ENCODE measurements around the gene GNG7.

GNG7 gene

GRCh38 chr19:2554856-2555255 is 147.6 kb downstream of the GNG7 start:
- H3K9me3 Mint-ChIP-seq: no peaks in the 10 kb centered on the region
- DNase-seq (ENCODE audit: low spot score in 2 of 2): no peak
- ATAC-seq (replicated peaks; ENCODE audit: extremely low read depth, poor library complexity, severe bottlenecking): no peak
- no peak overlapping the region for H3K27ac Mint-ChIP-seq (ENCODE audit: low read depth)
- peaks cover 18% of the 10 kb centered on the region for H3K4me1 Mint-ChIP-seq
- H3K36me3 Mint-ChIP-seq (ENCODE audit: insufficient read depth): peaks cover 2% of the 10 kb centered on the region
- no peak overlapping the region for H3K4me3 Mint-ChIP-seq
- no peaks in the 10 kb centered on the region for H3K27me3 Mint-ChIP-seq

- Mint-ChIP-seq H3K4me3 (no peak overlapping the region), H3K27ac (ENCODE audit: low read depth) (no peak overlapping the region), H3K36me3 (ENCODE audit: insufficient read depth) (peaks cover 2% of the 10 kb centered on the region), H3K9me3 (no peaks in the 10 kb centered on the region), H3K27me3 (no peaks in the 10 kb centered on the region), H3K4me1 (peaks cover 18% of the 10 kb centered on the region)
- ATAC-seq (replicated peaks; ENCODE audit: extremely low read depth, poor library complexity, severe bottlenecking) (no peak), DNase-seq (ENCODE audit: low spot score in 2 of 2) (no peak)
Measured at GRCh38 chr19:2553510-2553909, 149.0 kb downstream of the GNG7 start.

- Mint-ChIP-seq H3K4me1 (peaks cover 18% of the 10 kb centered on the region), H3K27me3 (no peaks in the 10 kb centered on the region), H3K27ac (ENCODE audit: low read depth) (peak overlapping the region; percentile 69), H3K36me3 (ENCODE audit: insufficient read depth) (peaks cover 2% of the 10 kb centered on the region), H3K4me3 (peak overlapping the region; percentile 67), H3K9me3 (no peaks in the 10 kb centered on the region)
- DNase-seq (ENCODE audit: low spot score in 2 of 2): peak; percentile 28 to 57
- peak; percentile 93 for ATAC-seq (replicated peaks; ENCODE audit: extremely low read depth, poor library complexity, severe bottlenecking)
Measured at GRCh38 chr19:2552859-2553258, 149.6 kb downstream of the GNG7 start.

GRCh38 chr19:2551864-2552185 is 150.7 kb downstream of the GNG7 start:
- Mint-ChIP-seq H3K36me3 (ENCODE audit: insufficient read depth) (peaks cover 3% of the 10 kb centered on the region), H3K27me3 (no peaks in the 10 kb centered on the region), H3K4me3 (peak overlapping the region; percentile 67), H3K4me1 (peaks cover 14% of the 10 kb centered on the region), H3K9me3 (no peaks in the 10 kb centered on the region), H3K27ac (ENCODE audit: low read depth) (peak overlapping the region; percentile 69)
- DNase-seq (ENCODE audit: low spot score in 2 of 2) (no peak), ATAC-seq (replicated peaks; ENCODE audit: extremely low read depth, poor library complexity, severe bottlenecking) (no peak)

- ATAC-seq (replicated peaks; ENCODE audit: extremely low read depth, poor library complexity, severe bottlenecking): no peak
- DNase-seq (ENCODE audit: low spot score in 2 of 2): no peak
- Mint-ChIP-seq H3K27ac (ENCODE audit: low read depth) (peak overlapping the region; percentile 69), H3K9me3 (no peaks in the 10 kb centered on the region), H3K4me3 (no peak overlapping the region), H3K4me1 (peaks cover 13% of the 10 kb centered on the region), H3K27me3 (no peaks in the 10 kb centered on the region), H3K36me3 (ENCODE audit: insufficient read depth) (peaks cover 3% of the 10 kb centered on the region)
Measured at GRCh38 chr19:2551172-2551863, 151.2 kb downstream of the GNG7 start.

- no peak for ATAC-seq (replicated peaks; ENCODE audit: extremely low read depth, poor library complexity, severe bottlenecking)
- H3K4me3 Mint-ChIP-seq: no peak overlapping the region
- H3K27ac Mint-ChIP-seq (ENCODE audit: low read depth): no peak overlapping the region
- H3K9me3 Mint-ChIP-seq: no peaks in the 10 kb centered on the region
- no peak for DNase-seq (ENCODE audit: low spot score in 2 of 2)
- H3K36me3 Mint-ChIP-seq (ENCODE audit: insufficient read depth): peaks cover 3% of the 10 kb centered on the region
- H3K27me3 Mint-ChIP-seq: no peaks in the 10 kb centered on the region
- peaks cover 13% of the 10 kb centered on the region for H3K4me1 Mint-ChIP-seq
Measured at GRCh38 chr19:2550431-2551171, 151.9 kb downstream of the GNG7 start.

GRCh38 chr19:2549701-2550191 is 152.7 kb downstream of the GNG7 start:
- Mint-ChIP-seq H3K27ac (ENCODE audit: low read depth) (no peak overlapping the region), H3K9me3 (no peaks in the 10 kb centered on the region), H3K4me1 (peaks cover 13% of the 10 kb centered on the region)

GRCh38 chr19:2548966-2549365 is 153.5 kb downstream of the GNG7 start:
- Mint-ChIP-seq H3K9me3 (no peaks in the 10 kb centered on the region), H3K4me3 (no peak overlapping the region), H3K27ac (ENCODE audit: low read depth) (no peak overlapping the region), H3K27me3 (no peaks in the 10 kb centered on the region), H3K36me3 (ENCODE audit: insufficient read depth) (peaks cover 3% of the 10 kb centered on the region), H3K4me1 (peaks cover 15% of the 10 kb centered on the region)
- DNase-seq (ENCODE audit: low spot score in 2 of 2) (no peak), ATAC-seq (replicated peaks; ENCODE audit: extremely low read depth, poor library complexity, severe bottlenecking) (no peak)

More at GRCh38 chr19:2549701-2550191, 152.7 kb downstream of the GNG7 start:
- no peak overlapping the region for H3K4me3 Mint-ChIP-seq
- H3K27me3 Mint-ChIP-seq: no peaks in the 10 kb centered on the region
- DNase-seq (ENCODE audit: low spot score in 2 of 2) (no peak), ATAC-seq (replicated peaks; ENCODE audit: extremely low read depth, poor library complexity, severe bottlenecking) (no peak)
- H3K36me3 Mint-ChIP-seq (ENCODE audit: insufficient read depth): peaks cover 3% of the 10 kb centered on the region

GRCh38 chr19:2547721-2548120 is 154.8 kb downstream of the GNG7 start:
- H3K4me1 Mint-ChIP-seq: peaks cover 14% of the 10 kb centered on the region
- H3K4me3 Mint-ChIP-seq: no peak overlapping the region
- peaks cover 3% of the 10 kb centered on the region for H3K36me3 Mint-ChIP-seq (ENCODE audit: insufficient read depth)
- ATAC-seq (replicated peaks; ENCODE audit: extremely low read depth, poor library complexity, severe bottlenecking): no peak
- no peak overlapping the region for H3K27ac Mint-ChIP-seq (ENCODE audit: low read depth)
- H3K27me3 Mint-ChIP-seq: no peaks in the 10 kb centered on the region
- no peaks in the 10 kb centered on the region for H3K9me3 Mint-ChIP-seq
- DNase-seq (ENCODE audit: low spot score in 2 of 2): no peak

- DNase-seq (ENCODE audit: low spot score in 2 of 2): no peak
- H3K36me3 Mint-ChIP-seq (ENCODE audit: insufficient read depth): peaks cover 3% of the 10 kb centered on the region
- no peak overlapping the region for H3K4me3 Mint-ChIP-seq
- no peaks in the 10 kb centered on the region for H3K27me3 Mint-ChIP-seq
- no peak overlapping the region for H3K27ac Mint-ChIP-seq (ENCODE audit: low read depth)
- no peaks in the 10 kb centered on the region for H3K9me3 Mint-ChIP-seq
- H3K4me1 Mint-ChIP-seq: peaks cover 10% of the 10 kb centered on the region
- ATAC-seq (replicated peaks; ENCODE audit: extremely low read depth, poor library complexity, severe bottlenecking): no peak
Measured at GRCh38 chr19:2547033-2547680, 155.3 kb downstream of the GNG7 start.

GRCh38 chr19:2546128-2547032 is 156.1 kb downstream of the GNG7 start:
- no peak overlapping the region for H3K4me3 Mint-ChIP-seq
- H3K27ac Mint-ChIP-seq (ENCODE audit: low read depth): no peak overlapping the region
- DNase-seq (ENCODE audit: low spot score in 2 of 2) (no peak), ATAC-seq (replicated peaks; ENCODE audit: extremely low read depth, poor library complexity, severe bottlenecking) (no peak)
- H3K27me3 Mint-ChIP-seq: no peaks in the 10 kb centered on the region
- H3K36me3 Mint-ChIP-seq (ENCODE audit: insufficient read depth): peaks cover 3% of the 10 kb centered on the region
- H3K9me3 Mint-ChIP-seq: no peaks in the 10 kb centered on the region
- H3K4me1 Mint-ChIP-seq: peaks cover 5% of the 10 kb centered on the region

All from central memory CD8-positive, alpha-beta T cell (primary cell).